ENCODE measurements around the gene SETD1A. TPM values are rescaled to one million over a fixed set of nuclear protein-coding genes. Genes with fewer than 3 reads are reported as not detected.

The SETD1A gene
- total RNA-seq, result 10 to 100 TPM; 12.2 to 15.0 TPM
- long read RNA-seq, partial matches to known transcripts, result 5 of 5 reads
- long read RNA-seq, other reads (novel, unspliced or antisense), result 0 of 5 reads

- ATAC-seq (peak; percentile 87), DNase-seq (peak; percentile 97 to 98)
- intact Hi-C loops (cut with DNase I, micrococcal nuclease), result no loop called here
Observed at GRCh38 chr16:30957456-30958174, at the start of gene SETD1A. SETD1A (plus strand) TSS chr16:30957754; CDS start chr16:30958732, 978 bp downstream.

- ATAC-seq, result no peak
- intact Hi-C loops (cut with DNase I, micrococcal nuclease), result loop anchor here in 1 of 2 donors (10.0 kb wide), 1 partner anchor 66 kb away; no protein-coding TSS in a partner anchor
- DNase-seq, result no peak
Observed at GRCh38 chr16:30910427-30911029, 47.0 kb upstream of the SETD1A start.

- DNase-seq (no peak), ATAC-seq (no peak)
- intact Hi-C loops (cut with DNase I, micrococcal nuclease), result loop anchor here in 1 of 2 donors (10.0 kb wide), 1 partner anchor 68 kb away; no protein-coding TSS in a partner anchor
Observed at GRCh38 chr16:30912794-30913412, 44.7 kb upstream of the SETD1A start.

GRCh38 chr16:30914830-30915229, 42.7 kb upstream of the SETD1A start:
- intact Hi-C loops (cut with DNase I, micrococcal nuclease), result loop anchor here in 1 of 2 donors (10.0 kb wide), 1 partner anchor 70 kb away; no protein-coding TSS in a partner anchor
- ATAC-seq (no peak), DNase-seq (no peak)

- DNase-seq (no peak), ATAC-seq (no peak)
- intact Hi-C loops (cut with DNase I, micrococcal nuclease), result loop anchor here in 1 of 2 donors (10.0 kb wide), 1 partner anchor 74 kb away; no protein-coding TSS in a partner anchor
Observed at GRCh38 chr16:30918614-30919013, 38.9 kb upstream of the SETD1A start.

GRCh38 chr16:30920891-30921290, 36.7 kb upstream of the SETD1A start:
- no peak for ATAC-seq
- no peak for DNase-seq
- intact Hi-C loops (cut with DNase I, micrococcal nuclease), result loop anchor here in 1 of 2 donors (5.0 kb wide), 1 partner anchor 79 kb away; no protein-coding TSS in a partner anchor

- intact Hi-C loops (cut with DNase I, micrococcal nuclease), result loop anchor here in 1 of 2 donors (5.0 kb wide), 1 partner anchor 79 kb away; no protein-coding TSS in a partner anchor
- DNase-seq, result no peak
- ATAC-seq, result no peak
Observed at GRCh38 chr16:30921459-30921747, 36.2 kb upstream of the SETD1A start.

- intact Hi-C loops (cut with DNase I, micrococcal nuclease), result loop anchor here in 1 of 2 donors (5.0 kb wide), 1 partner anchor 80 kb away; no protein-coding TSS in a partner anchor
- peak; percentile 94 to 95 for DNase-seq
Observed at GRCh38 chr16:30921748-30922419, 35.7 kb upstream of the SETD1A start.

GRCh38 chr16:30922420-30922959, 35.1 kb upstream of the SETD1A start:
- peak; percentile 99 to 100 for DNase-seq
- peak; percentile 72 for ATAC-seq
- intact Hi-C loops (cut with DNase I, micrococcal nuclease), result loop anchor here in 1 of 2 donors (5.0 kb wide), 1 partner anchor 80 kb away; no protein-coding TSS in a partner anchor

More at GRCh38 chr16:30921748-30922419, 35.7 kb upstream of the SETD1A start:
- peak; percentile 40 for ATAC-seq

GRCh38 chr16:30922960-30923535, 34.5 kb upstream of the SETD1A start:
- ATAC-seq (peak; percentile 70), DNase-seq (peak; percentile 99 to 100)
- intact Hi-C loops (cut with DNase I, micrococcal nuclease), result loop anchor here in 1 of 2 donors (5.0 kb wide), 1 partner anchor 81 kb away; no protein-coding TSS in a partner anchor

GRCh38 chr16:30923554-30924075, 33.9 kb upstream of the SETD1A start, which contains the start of gene FBXL19:
FBXL19 (plus strand) TSS chr16:30923572; CDS start chr16:30925755, 2,183 bp downstream.
- no peak for ATAC-seq
- intact Hi-C loops (cut with DNase I, micrococcal nuclease), result loop anchor here in 1 of 2 donors (5.0 kb wide), 1 partner anchor 81 kb away; no protein-coding TSS in a partner anchor
- peak in 1 of 2 donors; percentile 65 for DNase-seq

- DNase-seq, result peak in 1 of 2 donors; percentile 48
- intact Hi-C loops (cut with DNase I, micrococcal nuclease), result loop anchor here in 1 of 2 donors (5.0 kb wide), 1 partner anchor 82 kb away; no protein-coding TSS in a partner anchor
- no peak for ATAC-seq
Observed at GRCh38 chr16:30924076-30924912, 33.3 kb upstream of the SETD1A start.

GRCh38 chr16:30924913-30925631, 32.5 kb upstream of the SETD1A start:
- intact Hi-C loops (cut with DNase I, micrococcal nuclease), result loop anchor here in 1 of 2 donors (5.0 kb wide), 1 partner anchor 83 kb away; no protein-coding TSS in a partner anchor
- DNase-seq (no peak), ATAC-seq (no peak)

GRCh38 chr16:30925632-30925987, 31.9 kb upstream of the SETD1A start:
- no peak for ATAC-seq
- no peak for DNase-seq
- intact Hi-C loops (cut with DNase I, micrococcal nuclease), result no loop called here

GRCh38 chr16:30925995-30926811, 31.4 kb upstream of the SETD1A start:
- ATAC-seq (no peak), DNase-seq (no peak)
- intact Hi-C loops (cut with DNase I, micrococcal nuclease), result no loop called here

Measured in left colon (tissue), 2 donors.